Measurements from ENCODE around the gene GYPA. TPM values are rescaled to one million over a fixed set of nuclear protein-coding genes. Genes with fewer than 3 reads are reported as not detected.
"Not testable (repeated sequence)": the region's sequence is repeated elsewhere in the genome, so short reads cannot be mapped to it uniquely, and the experiment has no call there.

GYPA gene
- total and polyA plus RNA-seq, 2 experiments from 2014 or later, result not detected

- Histone ChIP-seq H3K4me2 (no peak overlapping the region), H3K36me3 (replicated peaks; ENCODE audit: insufficient read depth, low read depth) (no peaks in the 10 kb centered on the region), H3K4me1 (ENCODE audit: insufficient read depth) (no peaks in the 10 kb centered on the region), H3K79me2 (no peaks in the 10 kb centered on the region), H4K20me1 (ENCODE audit: insufficient read depth, poor library complexity, severe bottlenecking) (no peaks in the 10 kb centered on the region), H3K9me2 (replicated peaks; ENCODE audit: insufficient read depth) (no peaks in the 10 kb centered on the region), H3K9me3 (ENCODE audit: low read depth) (no peaks in the 10 kb centered on the region), H3K27ac (no peak overlapping the region), H3K4me3 (no peak overlapping the region), H3K27me3 (no peaks in the 10 kb centered on the region), H2AFZ (no peak overlapping the region)
- no peak for TF ChIP-seq EZH2phosphoT487 (IDR thresholded peaks at IDR 0.05; ENCODE audit: low read depth, severe bottlenecking, unreplicated experiment)
- TF ChIP-seq CTCF (IDR thresholded peaks at IDR 0.05; ENCODE audit: poor library complexity), result no peak
- TF ChIP-seq EZH2 (IDR thresholded peaks at IDR 0.05; ENCODE audit: borderline replicate concordance), result no peak
- WGBS (ENCODE audit: low lambda C conversion rate, missing lambda C conversion rate), result 82% methylated on average over 5 of the region's 5 CpGs
- no peak for DNase-seq (ENCODE audit: low spot score)
Measured at GRCh38 chr4:144090744-144091143, 49.8 kb downstream of the GYPA start.

- not testable (repeated sequence) for H3K79me2 ChIP-seq; H4K20me1 ChIP-seq (ENCODE audit: insufficient read depth, poor library complexity, severe bottlenecking); H3K9me2 ChIP-seq (replicated peaks; ENCODE audit: insufficient read depth); H3K27me3 ChIP-seq; H3K4me3 ChIP-seq; H3K27ac ChIP-seq; H3K4me2 ChIP-seq; DNase-seq (ENCODE audit: low spot score); H2AFZ ChIP-seq; H3K9me3 ChIP-seq (ENCODE audit: low read depth); H3K36me3 ChIP-seq (replicated peaks; ENCODE audit: insufficient read depth, low read depth); H3K4me1 ChIP-seq (ENCODE audit: insufficient read depth)
- WGBS (ENCODE audit: low lambda C conversion rate, missing lambda C conversion rate), result 80% methylated on average over 3 of the region's 3 CpGs
Measured at GRCh38 chr4:144082053-144082452, 58.5 kb downstream of the GYPA start.

GRCh38 chr4:144080135-144080534 lies 60.4 kb downstream of the GYPA start:
- H4K20me1 ChIP-seq (ENCODE audit: insufficient read depth, poor library complexity, severe bottlenecking); DNase-seq (ENCODE audit: low spot score); H3K9me3 ChIP-seq (ENCODE audit: low read depth); H3K4me2 ChIP-seq; H3K27ac ChIP-seq; H3K36me3 ChIP-seq (replicated peaks; ENCODE audit: insufficient read depth, low read depth); H3K79me2 ChIP-seq; H3K9me2 ChIP-seq (replicated peaks; ENCODE audit: insufficient read depth); H3K27me3 ChIP-seq; H2AFZ ChIP-seq; H3K4me3 ChIP-seq; H3K4me1 ChIP-seq (ENCODE audit: insufficient read depth): not testable (repeated sequence)
- 73% methylated on average over 4 of the region's 4 CpGs for WGBS (ENCODE audit: low lambda C conversion rate, missing lambda C conversion rate)

GRCh38 chr4:144078746-144079145 lies 61.8 kb downstream of the GYPA start:
- not testable (repeated sequence) for H3K4me1 ChIP-seq (ENCODE audit: insufficient read depth); H3K27ac ChIP-seq; H3K9me2 ChIP-seq (replicated peaks; ENCODE audit: insufficient read depth); H3K79me2 ChIP-seq; H3K27me3 ChIP-seq; H4K20me1 ChIP-seq (ENCODE audit: insufficient read depth, poor library complexity, severe bottlenecking); H3K36me3 ChIP-seq (replicated peaks; ENCODE audit: insufficient read depth, low read depth); H3K4me2 ChIP-seq; H2AFZ ChIP-seq; DNase-seq (ENCODE audit: low spot score); H3K9me3 ChIP-seq (ENCODE audit: low read depth); H3K4me3 ChIP-seq
- 41% methylated on average over 2 of the region's 2 CpGs for WGBS (ENCODE audit: low lambda C conversion rate, missing lambda C conversion rate)

- H3K79me2 ChIP-seq; DNase-seq (ENCODE audit: low spot score); H3K9me2 ChIP-seq (replicated peaks; ENCODE audit: insufficient read depth): not testable (repeated sequence)
Measured at GRCh38 chr4:144061556-144061955, 79.0 kb downstream of the GYPA start.

GRCh38 chr4:144060234-144060859 lies 80.2 kb downstream of the GYPA start:
- not testable (repeated sequence) for H3K4me1 ChIP-seq (ENCODE audit: insufficient read depth); H3K27ac ChIP-seq; H3K9me2 ChIP-seq (replicated peaks; ENCODE audit: insufficient read depth); H3K36me3 ChIP-seq (replicated peaks; ENCODE audit: insufficient read depth, low read depth); H4K20me1 ChIP-seq (ENCODE audit: insufficient read depth, poor library complexity, severe bottlenecking); H3K9me3 ChIP-seq (ENCODE audit: low read depth); H3K27me3 ChIP-seq; H3K4me2 ChIP-seq; H3K4me3 ChIP-seq; H2AFZ ChIP-seq; DNase-seq (ENCODE audit: low spot score); H3K79me2 ChIP-seq
- 83% methylated on average over 3 of the region's 3 CpGs for WGBS (ENCODE audit: low lambda C conversion rate, missing lambda C conversion rate)

More at GRCh38 chr4:144061556-144061955, 79.0 kb downstream of the GYPA start:
- H3K27ac ChIP-seq; H3K27me3 ChIP-seq; H2AFZ ChIP-seq; H3K9me3 ChIP-seq (ENCODE audit: low read depth); H3K4me2 ChIP-seq; H3K36me3 ChIP-seq (replicated peaks; ENCODE audit: insufficient read depth, low read depth); H4K20me1 ChIP-seq (ENCODE audit: insufficient read depth, poor library complexity, severe bottlenecking); H3K4me1 ChIP-seq (ENCODE audit: insufficient read depth); H3K4me3 ChIP-seq: not testable (repeated sequence)

Other genes starting within 250 kb of the GYPA start
- gene GYPE, start 235.2 kb downstream of the GYPA start, total RNA-seq, result not detected in 2 replicates
- gene GYPE, start 235.2 kb downstream of the GYPA start, polyA plus RNA-seq, result not detected in 2 replicates
- not detected in 2 replicates for gene GYPB, start 121.3 kb downstream of the GYPA start, total RNA-seq
- gene GYPB, start 121.3 kb downstream of the GYPA start, polyA plus RNA-seq, result not detected in 2 replicates